Measurements from ENCODE around the gene ELAVL2. TPM values are rescaled to one million over a fixed set of nuclear protein-coding genes. Genes with fewer than 3 reads are reported as not detected.

The ELAVL2 gene
- total RNA-seq, 1 experiment from 2014 or later = not detected

GRCh38 chr9:23746317-23746716 is 79.7 kb downstream of the ELAVL2 start:
- Histone ChIP-seq H3K36me3 (ENCODE audit: control insufficient read depth, insufficient read depth, low read length) (no peaks in the 10 kb centered on the region), H3K27me3 (ENCODE audit: control insufficient read depth, insufficient read depth, low read length) (no peaks in the 10 kb centered on the region), H3K4me1 (ENCODE audit: control insufficient read depth, insufficient read depth, low read length) (no peaks in the 10 kb centered on the region), H3K27ac (ENCODE audit: low read length) (no peak overlapping the region), H3K9me3 (ENCODE audit: control insufficient read depth, insufficient read depth, low read depth, low read length) (no peaks in the 10 kb centered on the region), H3K4me3 (ENCODE audit: low read depth in 2 of 2, low read length in 2 of 2) (no peak overlapping the region)
- ChIA-PET CTCF (no interaction called here), POLR2A (no interaction called here)
- TF ChIP-seq POLR2AphosphoS5 (IDR thresholded peaks at IDR 0.05; ENCODE audit: low read depth, low read length) (no peak), CTCF (IDR thresholded peaks at IDR 0.05) (no peak), SIN3A (IDR thresholded peaks at IDR 0.05; ENCODE audit: borderline replicate concordance, insufficient read depth, low read depth, low read length) (no peak), REST (IDR thresholded peaks at IDR 0.05; ENCODE audit: insufficient read depth in 1 of 2, low read depth in 2 of 2, low read length in 1 of 2) (no peak), TCF7L2 (IDR thresholded peaks at IDR 0.05; ENCODE audit: low read depth, low read length) (no peak)
- ATAC-seq (no peak), DNase-seq (ENCODE audit: low read depth, low spot score) (no peak)
- in situ Hi-C loops (cut with HindIII; ENCODE audit: low pct_unique_long_range_greater_than_20kb, low sequenced_read_pairs) = no loop called here
- BruUV-seq (replicated peaks) = no TSS peak
- intact Hi-C loops (cut with micrococcal nuclease; ENCODE audit: unreplicated experiment) = no loop called here

GRCh38 chr9:23743036-23743435 is 83.0 kb downstream of the ELAVL2 start:
- ATAC-seq (no peak), DNase-seq (ENCODE audit: low read depth, low spot score) (no peak)
- Histone ChIP-seq H3K27me3 (ENCODE audit: control insufficient read depth, insufficient read depth, low read length) (no peaks in the 10 kb centered on the region), H3K36me3 (ENCODE audit: control insufficient read depth, insufficient read depth, low read length) (no peaks in the 10 kb centered on the region), H3K9me3 (ENCODE audit: control insufficient read depth, insufficient read depth, low read depth, low read length) (no peaks in the 10 kb centered on the region), H3K4me3 (ENCODE audit: low read depth in 2 of 2, low read length in 2 of 2) (no peak overlapping the region), H3K27ac (ENCODE audit: low read length) (no peak overlapping the region), H3K4me1 (ENCODE audit: control insufficient read depth, insufficient read depth, low read length) (no peaks in the 10 kb centered on the region)
- ChIA-PET CTCF (no interaction called here), POLR2A (no interaction called here)
- TF ChIP-seq SIN3A (IDR thresholded peaks at IDR 0.05; ENCODE audit: borderline replicate concordance, insufficient read depth, low read depth, low read length) (no peak), REST (IDR thresholded peaks at IDR 0.05; ENCODE audit: insufficient read depth in 1 of 2, low read depth in 2 of 2, low read length in 1 of 2) (no peak)
- intact Hi-C loops (cut with micrococcal nuclease; ENCODE audit: unreplicated experiment) (no loop called here), in situ Hi-C loops (cut with HindIII; ENCODE audit: low pct_unique_long_range_greater_than_20kb, low sequenced_read_pairs) (no loop called here)
- no TSS peak for BruUV-seq (replicated peaks)

All from Panc1 (cell line).